ENCODE results near the gene PDE11A. TPM values are rescaled to one million over a fixed set of nuclear protein-coding genes. Genes with fewer than 3 reads are reported as not detected.

Gene PDE11A
- total and polyA plus RNA-seq, 2 experiments from 2014 or later = 0.08 to 0.73 TPM

- TF ChIP-seq JUNB (IDR thresholded peaks at IDR 0.05; ENCODE audit: unreplicated experiment) = no peak
- TF ChIP-seq, protein P1, sequence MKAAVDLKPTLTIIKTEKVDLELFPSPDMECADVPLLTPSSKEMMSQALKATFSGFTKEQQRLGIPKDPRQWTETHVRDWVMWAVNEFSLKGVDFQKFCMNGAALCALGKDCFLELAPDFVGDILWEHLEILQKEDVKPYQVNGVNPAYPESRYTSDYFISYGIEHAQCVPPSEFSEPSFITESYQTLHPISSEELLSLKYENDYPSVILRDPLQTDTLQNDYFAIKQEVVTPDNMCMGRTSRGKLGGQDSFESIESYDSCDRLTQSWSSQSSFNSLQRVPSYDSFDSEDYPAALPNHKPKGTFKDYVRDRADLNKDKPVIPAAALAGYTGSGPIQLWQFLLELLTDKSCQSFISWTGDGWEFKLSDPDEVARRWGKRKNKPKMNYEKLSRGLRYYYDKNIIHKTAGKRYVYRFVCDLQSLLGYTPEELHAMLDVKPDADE (IDR thresholded peaks at IDR 0.05) = no peak
Observed at GRCh38 chr2:177881008-177881747, 191.4 kb downstream of the PDE11A start (continued).

DNA sequence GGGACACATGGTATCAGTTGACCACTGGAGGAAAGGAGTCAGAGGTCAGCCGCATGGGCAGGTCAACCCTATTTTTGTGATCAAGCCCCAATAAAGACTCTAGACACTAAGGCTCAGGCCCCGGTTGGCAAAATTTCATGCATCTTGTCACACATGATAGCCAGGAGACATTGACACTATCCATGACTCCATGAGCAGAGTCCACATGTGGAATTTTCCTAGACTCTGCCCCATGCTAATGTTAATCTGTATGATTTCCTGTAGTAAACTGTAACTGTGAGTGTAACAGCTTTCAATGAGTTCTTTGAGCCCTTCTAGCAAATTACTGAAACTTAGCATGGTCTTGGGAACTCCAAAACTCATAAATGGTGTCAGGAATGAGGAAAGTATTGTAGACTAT lies 192.3 kb downstream of the PDE11A start:
- no peaks in the 10 kb centered on the region for H3K9me3 Mint-ChIP-seq
- Histone ChIP-seq H3K9me2 (ENCODE audit: insufficient read depth) (peaks cover 16% of the 10 kb centered on the region; the same call in 1 of the 2 replicates), H3F3A (replicated peaks; ENCODE audit: low read depth) (no peaks in the 10 kb centered on the region), H2AFZ (no peak overlapping the region), H3K79me2 (replicated peaks; ENCODE audit: insufficient read depth) (no peaks in the 10 kb centered on the region), H3K4me3 (no peak overlapping the region), H3K27me3 (ENCODE audit: insufficient read depth) (no peaks in the 10 kb centered on the region), H3K4me1 (ENCODE audit: insufficient read depth) (no peaks in the 10 kb centered on the region), H3K4me2 (no peak overlapping the region), H4K20me1 (replicated peaks; ENCODE audit: insufficient read depth) (no peaks in the 10 kb centered on the region), H3K36me3 (ENCODE audit: insufficient read depth) (no peaks in the 10 kb centered on the region), H3K27ac (ENCODE audit: low read depth) (no peak overlapping the region)
- no peaks in the 10 kb centered on the region for H3K4me1 Mint-ChIP-seq
- H3K4me3 Mint-ChIP-seq = no peak overlapping the region
- H3K36me3 Mint-ChIP-seq (ENCODE audit: low read depth) = no peaks in the 10 kb centered on the region
- H3K27me3 Mint-ChIP-seq (ENCODE audit: insufficient read depth, low read depth, poor library complexity) = no peaks in the 10 kb centered on the region
- ATAC-seq = no peak
- no peak overlapping the region for H3K27ac Mint-ChIP-seq
- no peak for DNase-seq (ENCODE audit: low spot score)
- no peak for TF ChIP-seq EZH2phosphoT487 (IDR thresholded peaks at IDR 0.05; ENCODE audit: unreplicated experiment)
- TF ChIP-seq ZNF114 (CRISPR knock-in tag; IDR thresholded peaks at IDR 0.05) = no peak
- no peak for TF ChIP-seq REST (IDR thresholded peaks at IDR 0.05; ENCODE audit: unreplicated experiment)
- TF ChIP-seq, protein P2, sequence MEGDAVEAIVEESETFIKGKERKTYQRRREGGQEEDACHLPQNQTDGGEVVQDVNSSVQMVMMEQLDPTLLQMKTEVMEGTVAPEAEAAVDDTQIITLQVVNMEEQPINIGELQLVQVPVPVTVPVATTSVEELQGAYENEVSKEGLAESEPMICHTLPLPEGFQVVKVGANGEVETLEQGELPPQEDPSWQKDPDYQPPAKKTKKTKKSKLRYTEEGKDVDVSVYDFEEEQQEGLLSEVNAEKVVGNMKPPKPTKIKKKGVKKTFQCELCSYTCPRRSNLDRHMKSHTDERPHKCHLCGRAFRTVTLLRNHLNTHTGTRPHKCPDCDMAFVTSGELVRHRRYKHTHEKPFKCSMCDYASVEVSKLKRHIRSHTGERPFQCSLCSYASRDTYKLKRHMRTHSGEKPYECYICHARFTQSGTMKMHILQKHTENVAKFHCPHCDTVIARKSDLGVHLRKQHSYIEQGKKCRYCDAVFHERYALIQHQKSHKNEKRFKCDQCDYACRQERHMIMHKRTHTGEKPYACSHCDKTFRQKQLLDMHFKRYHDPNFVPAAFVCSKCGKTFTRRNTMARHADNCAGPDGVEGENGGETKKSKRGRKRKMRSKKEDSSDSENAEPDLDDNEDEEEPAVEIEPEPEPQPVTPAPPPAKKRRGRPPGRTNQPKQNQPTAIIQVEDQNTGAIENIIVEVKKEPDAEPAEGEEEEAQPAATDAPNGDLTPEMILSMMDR (conservative IDR thresholded peaks at IDR 0.05; ENCODE audit: low read depth in 2 of 2) = no peak
- TF ChIP-seq CREB1 (CRISPR knock-in tag; IDR thresholded peaks at IDR 0.05; ENCODE audit: low read depth) = no peak
- TF ChIP-seq, protein P1 (IDR thresholded peaks at IDR 0.05) = no peak
- TF ChIP-seq JUNB (IDR thresholded peaks at IDR 0.05; ENCODE audit: unreplicated experiment) = no peak
- no peak for TF ChIP-seq POLR2AphosphoS5 (IDR thresholded peaks at IDR 0.05; ENCODE audit: low read depth)
- TF ChIP-seq EZH2 (IDR thresholded peaks at IDR 0.05; ENCODE audit: low read depth, unreplicated experiment) = no peak
- no peak for TF ChIP-seq STAT1 (IDR thresholded peaks at IDR 0.05; ENCODE audit: unreplicated experiment)
- TF ChIP-seq NANOG (IDR thresholded peaks at IDR 0.05; ENCODE audit: borderline replicate concordance) = no peak
